GM21576 (cell line): Measurements from ENCODE around the gene LCORL.
"Not testable (repeated sequence)": the region's sequence is repeated elsewhere in the genome, so short reads cannot be mapped to it uniquely, and the experiment has no call there.

Experiments
- ATAC-seq: cut with Tn5 transposase; IDR thresholded peaks from one replicate; pipeline ENCODE4 v1.9.1; 2021; ENCODE audit warnings: mild to moderate bottlenecking, moderate library complexity; ENCODE audit not compliant: unreplicated experiment

LCORL gene

GRCh38 chr4:18020671-18021469 lies 685 bp downstream of the LCORL start:
- peak; percentile 14 for ATAC-seq

DNA sequence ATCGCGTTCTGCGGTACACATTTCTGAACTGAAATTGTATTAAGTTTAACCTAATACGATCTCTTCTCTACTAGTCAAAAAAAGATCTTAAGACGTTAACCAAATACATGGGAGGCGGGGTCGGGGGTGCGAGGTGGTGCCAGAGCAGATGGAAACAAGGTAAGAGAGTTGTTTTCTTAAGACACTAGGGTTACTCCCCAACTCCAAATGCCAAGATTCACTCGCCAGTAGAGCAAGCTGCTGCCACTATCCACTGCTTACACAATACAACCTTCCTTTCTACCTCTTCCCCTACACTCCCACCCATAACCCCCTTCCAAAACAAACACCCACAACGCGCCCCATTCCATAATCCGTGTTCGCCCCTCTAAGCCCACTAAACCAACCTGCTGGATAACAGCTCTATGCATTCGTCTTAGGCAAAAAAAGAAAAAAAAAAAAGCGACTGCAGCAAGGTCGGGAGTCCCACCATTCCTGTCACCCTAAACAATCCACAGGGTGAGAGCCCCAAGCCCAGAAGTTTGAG lies 1.3 kb downstream of the LCORL start:
- ATAC-seq: no peak

DNA sequence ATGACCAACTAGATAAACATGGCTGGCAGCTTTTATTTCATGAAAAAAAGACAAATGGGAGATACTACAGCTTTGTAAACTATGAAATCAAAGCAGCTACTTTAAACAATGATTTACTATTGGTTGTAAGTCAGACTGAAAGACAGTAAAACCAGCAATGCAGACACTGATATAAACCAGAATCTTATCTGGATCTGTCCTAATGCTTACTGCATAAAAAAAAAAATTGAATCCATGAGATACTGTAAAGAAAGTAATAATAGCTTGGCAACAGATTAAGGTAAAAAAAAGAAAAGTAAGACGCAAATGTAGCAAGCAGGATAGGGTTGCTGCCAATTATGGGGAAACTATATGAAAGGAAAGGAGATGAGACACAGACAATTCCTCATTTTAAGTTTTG lies 7.3 kb downstream of the LCORL start:
- ATAC-seq: no peak

GRCh38 chr4:18012807-18013462 lies 8.6 kb downstream of the LCORL start:
- ATAC-seq: no peak

DNA sequence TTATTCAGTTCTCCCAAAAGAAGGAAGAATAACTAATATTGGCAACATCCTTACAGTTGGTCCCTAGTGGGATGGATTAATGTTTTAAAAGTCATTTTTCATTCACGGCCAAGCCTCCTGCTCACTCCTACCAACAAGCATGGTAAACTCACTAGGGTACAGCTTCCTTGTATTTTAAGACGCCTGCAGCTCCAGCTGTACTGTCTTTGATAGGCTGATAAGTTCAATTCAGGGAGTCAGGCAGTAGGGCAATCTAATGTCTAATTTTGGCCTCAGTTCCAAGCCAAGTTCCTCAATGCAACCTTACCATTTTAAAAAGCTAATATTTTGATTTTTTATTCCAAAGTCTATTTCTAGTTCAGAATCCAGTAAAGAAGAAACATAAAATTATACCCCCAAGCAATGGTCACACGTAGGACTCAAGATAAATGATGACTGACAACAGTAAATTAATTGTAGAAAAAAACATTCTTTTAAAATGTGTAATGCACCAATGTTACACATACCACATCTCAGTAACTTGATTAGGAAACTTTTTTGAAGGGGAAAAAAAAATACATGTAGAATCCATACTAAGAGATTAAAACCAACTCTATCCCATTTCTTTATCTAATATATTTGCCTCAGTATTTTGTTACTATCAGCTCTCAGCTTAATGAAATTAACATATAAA lies 9.3 kb downstream of the LCORL start:
- ATAC-seq: no peak

DNA sequence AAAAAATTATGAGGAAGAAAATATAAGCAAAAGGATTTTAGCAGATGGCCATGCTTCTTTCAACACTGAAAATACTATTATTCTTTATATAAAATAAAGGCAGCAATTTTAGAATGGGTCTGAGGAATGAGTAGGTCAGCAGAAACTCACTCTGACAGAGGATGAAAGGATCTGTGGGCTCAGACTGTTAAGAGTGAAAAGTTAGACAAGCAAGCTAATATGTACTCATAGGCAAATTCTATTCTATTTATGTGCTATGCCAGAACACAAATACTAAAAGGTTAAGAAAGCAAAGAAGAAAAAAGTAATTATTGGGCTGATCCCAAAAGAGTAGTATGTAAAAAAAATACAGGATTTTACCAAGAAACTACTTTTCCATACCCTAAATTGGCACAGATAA lies 13.9 kb downstream of the LCORL start:
- no peak for ATAC-seq

DNA sequence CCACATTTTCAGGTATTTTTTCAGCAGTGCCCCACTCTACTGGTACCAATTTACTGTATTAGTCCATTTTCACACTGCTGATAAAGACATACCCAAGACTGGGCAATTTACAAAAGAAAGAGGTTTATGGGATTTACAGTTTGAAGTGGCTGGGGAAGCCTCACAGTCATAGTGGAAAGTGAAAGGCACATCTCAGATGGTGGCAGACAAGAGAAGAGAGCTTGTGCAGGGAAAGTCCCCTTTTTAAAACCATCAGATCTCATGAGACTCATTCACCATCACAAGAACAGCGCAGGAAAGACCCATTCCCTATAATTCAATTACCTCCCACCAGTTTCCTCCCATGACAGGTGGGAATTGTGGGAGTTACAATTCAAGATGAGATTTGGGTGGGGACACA lies 15.1 kb downstream of the LCORL start:
- ATAC-seq: not testable (repeated sequence)

GRCh38 chr4:17997129-17997528 lies 24.4 kb downstream of the LCORL start:
- no peak for ATAC-seq

- ATAC-seq: no peak
Measured at GRCh38 chr4:17995165-17995564, 26.4 kb downstream of the LCORL start.

- no peak for ATAC-seq
Measured at GRCh38 chr4:17985832-17986231, 35.7 kb downstream of the LCORL start.

GRCh38 chr4:17981063-17981462 lies 40.5 kb downstream of the LCORL start:
- no peak for ATAC-seq

- ATAC-seq: no peak
Measured at GRCh38 chr4:17968721-17969120, 52.8 kb downstream of the LCORL start.

- no peak for ATAC-seq
Measured at GRCh38 chr4:17967078-17967477, 54.5 kb downstream of the LCORL start.

DNA sequence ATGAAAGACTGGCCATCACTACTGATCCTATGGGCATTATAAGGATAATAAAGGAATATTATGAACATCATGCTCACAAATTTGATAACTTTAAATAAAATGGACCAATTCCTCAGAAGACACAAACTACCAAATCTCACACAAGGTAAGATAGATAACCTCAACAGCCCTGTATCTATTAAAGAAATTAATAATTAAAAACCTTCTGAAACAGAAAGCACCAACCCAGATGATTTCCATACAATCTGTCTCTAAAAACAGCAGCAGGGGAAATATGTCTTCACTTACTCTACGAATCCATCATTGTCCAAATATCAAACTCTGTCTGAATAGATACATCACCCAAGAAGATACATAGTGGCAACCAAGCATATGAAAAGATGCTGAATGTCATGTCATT lies 55.2 kb downstream of the LCORL start:
- no peak for ATAC-seq

DNA sequence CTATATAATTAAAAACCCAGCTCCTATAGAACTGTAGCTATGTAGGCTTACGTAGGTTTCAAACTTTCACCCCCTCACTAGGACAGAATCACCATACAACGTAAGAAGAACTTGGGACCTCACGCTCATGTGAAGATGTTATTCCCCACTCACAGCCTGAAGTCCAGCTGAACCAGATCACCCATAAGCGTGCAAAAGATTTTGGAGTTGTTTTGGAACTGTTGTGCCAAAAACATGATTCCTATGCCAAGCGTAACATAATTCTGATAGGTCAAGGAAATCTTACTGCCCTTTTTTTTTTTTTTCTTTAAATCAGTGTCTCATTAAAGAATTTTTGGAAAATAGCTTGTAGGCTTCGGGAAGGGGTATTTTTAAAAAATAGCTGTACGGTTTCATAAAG lies 57.0 kb downstream of the LCORL start:
- ATAC-seq: no peak

DNA sequence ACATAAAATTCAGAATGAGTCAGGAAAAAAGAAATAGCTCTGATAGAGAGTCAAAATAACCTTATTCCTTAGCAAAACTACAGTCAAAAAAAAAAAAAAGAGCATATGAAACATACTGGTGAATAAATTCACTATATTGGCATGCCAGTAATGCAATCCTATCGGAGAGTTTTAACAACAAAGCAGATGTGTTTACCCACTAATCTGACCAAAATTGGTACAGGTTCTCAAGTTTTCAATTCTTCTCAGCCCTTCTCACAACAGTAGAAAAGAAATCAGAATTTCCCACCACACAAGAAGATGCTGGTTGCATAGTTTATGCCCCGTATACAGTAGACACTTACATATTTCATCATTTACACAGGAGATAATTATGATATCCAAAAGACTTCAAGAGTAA lies 59.4 kb downstream of the LCORL start:
- ATAC-seq: no peak

- ATAC-seq: no peak
Measured at GRCh38 chr4:17961249-17961648, 60.3 kb downstream of the LCORL start.

GRCh38 chr4:17958181-17958580 lies 63.4 kb downstream of the LCORL start:
- ATAC-seq: no peak

- no peak for ATAC-seq
Measured at GRCh38 chr4:17957688-17958087, 63.9 kb downstream of the LCORL start.

DNA sequence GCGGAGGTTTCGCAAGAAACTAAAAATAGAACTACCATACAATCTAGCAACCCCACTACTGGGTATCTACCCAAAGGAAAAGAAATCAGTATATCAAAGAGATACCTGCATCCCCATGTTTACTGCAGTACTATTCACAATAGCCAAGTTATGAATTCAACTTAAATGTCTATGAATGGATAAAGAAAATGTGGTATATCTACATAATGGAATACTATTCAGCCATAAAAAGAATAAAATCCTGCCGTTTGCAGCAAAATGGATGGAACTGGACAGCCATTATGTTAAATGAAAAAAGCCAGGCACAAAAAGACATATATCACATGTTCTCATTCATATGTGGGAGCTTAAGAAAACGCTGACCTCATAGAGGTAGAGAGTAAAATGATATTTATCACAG lies 65.3 kb downstream of the LCORL start:
- ATAC-seq: no peak

DNA sequence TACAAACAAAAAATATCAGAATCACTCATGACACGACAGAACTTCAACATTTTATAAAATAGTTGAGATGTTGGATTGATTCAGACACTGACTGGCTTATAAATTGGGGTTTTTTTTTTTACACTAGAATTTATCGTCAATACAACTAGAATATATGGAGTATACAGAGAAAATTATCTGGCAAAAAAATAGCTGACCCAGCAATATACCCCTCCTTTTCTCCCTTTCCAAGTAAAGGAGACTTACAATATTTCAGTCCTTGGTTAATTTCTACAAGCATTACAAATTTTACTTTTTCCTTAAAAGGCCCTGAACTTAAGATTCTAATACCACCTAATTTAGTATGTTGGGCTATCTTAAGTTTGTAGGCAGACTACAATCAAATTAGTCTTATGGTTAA lies 76.3 kb downstream of the LCORL start:
- ATAC-seq: no peak

DNA sequence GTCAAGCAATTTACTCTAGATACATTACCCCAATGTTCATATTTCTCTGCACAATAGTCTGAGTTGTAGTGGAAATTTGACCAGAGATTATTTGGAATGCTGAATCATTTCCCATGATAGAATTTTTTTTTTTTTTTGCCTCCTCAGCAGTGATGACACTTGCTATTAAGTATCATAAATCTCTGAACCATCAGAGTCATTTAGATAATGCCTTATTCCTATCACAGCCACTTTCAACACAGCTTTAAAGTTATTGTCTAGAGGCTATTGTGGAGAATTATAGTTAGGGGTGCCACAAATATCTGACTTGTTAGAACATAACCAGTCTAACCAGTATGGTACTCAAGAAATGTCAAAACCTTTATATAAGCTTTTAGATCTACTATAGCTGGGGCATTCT lies 79.8 kb downstream of the LCORL start:
- ATAC-seq: no peak
